HG03575 (cell line): ENCODE measurements around the gene ARHGEF40.

Source experiments
- ATAC-seq: cut with Tn5 transposase; IDR thresholded peaks from one replicate; pipeline ENCODE4 v1.9.1; 2021; ENCODE audit not compliant: unreplicated experiment, insufficient number of reproducible peaks, low FRiP score; ENCODE audit errors: extremely low read depth

The ARHGEF40 gene

GRCh38 chr14:21092273-21093011 is 22.3 kb downstream of the ARHGEF40 start:
- no peak for ATAC-seq

DNA sequence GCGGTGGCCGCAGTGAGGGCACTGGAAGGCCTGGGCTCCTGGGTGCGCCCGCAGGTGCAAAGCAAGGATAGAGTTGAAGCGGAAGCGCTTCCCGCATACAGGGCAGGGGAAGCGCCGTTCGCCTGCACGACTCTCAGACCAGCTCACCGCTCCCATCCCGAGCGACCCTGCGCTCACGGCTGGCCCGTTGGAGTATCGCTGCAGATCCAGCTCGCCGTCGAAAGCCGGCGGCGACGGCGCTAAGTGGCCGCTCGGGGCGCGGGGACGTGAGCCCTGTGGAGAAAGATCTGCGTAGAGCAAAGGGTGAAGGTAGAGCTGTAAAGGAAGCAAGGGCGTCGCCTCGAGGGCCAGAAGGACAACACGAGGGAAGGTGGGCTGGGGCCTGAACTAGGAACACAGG is 22.9 kb downstream of the ARHGEF40 start:
- no peak for ATAC-seq

- no peak for ATAC-seq
Observed at GRCh38 chr14:21093769-21094681, 23.9 kb downstream of the ARHGEF40 start.

GRCh38 chr14:21095430-21096205 is 25.5 kb downstream of the ARHGEF40 start:
- no peak for ATAC-seq

DNA sequence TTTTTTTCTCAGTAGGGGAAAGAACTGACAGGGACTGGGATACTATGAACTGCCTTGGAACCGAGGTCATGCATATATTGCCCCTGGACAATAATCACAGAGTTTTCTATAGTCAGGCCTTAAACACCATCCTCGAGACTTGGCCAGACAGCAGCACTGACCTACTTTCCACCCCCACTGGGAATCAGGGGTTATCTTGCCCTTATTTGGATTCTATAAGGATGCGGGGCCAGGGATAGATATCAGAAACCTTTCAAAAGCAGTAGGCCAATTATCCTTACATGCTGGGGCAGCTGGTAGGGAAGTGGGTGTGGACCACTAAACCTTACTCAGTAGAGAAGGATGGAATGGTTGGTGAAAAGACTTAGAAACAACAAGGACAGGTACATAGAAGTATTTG is 26.3 kb downstream of the ARHGEF40 start:
- no peak for ATAC-seq

GRCh38 chr14:21096978-21097635 is 27.0 kb downstream of the ARHGEF40 start:
- ATAC-seq: no peak

DNA sequence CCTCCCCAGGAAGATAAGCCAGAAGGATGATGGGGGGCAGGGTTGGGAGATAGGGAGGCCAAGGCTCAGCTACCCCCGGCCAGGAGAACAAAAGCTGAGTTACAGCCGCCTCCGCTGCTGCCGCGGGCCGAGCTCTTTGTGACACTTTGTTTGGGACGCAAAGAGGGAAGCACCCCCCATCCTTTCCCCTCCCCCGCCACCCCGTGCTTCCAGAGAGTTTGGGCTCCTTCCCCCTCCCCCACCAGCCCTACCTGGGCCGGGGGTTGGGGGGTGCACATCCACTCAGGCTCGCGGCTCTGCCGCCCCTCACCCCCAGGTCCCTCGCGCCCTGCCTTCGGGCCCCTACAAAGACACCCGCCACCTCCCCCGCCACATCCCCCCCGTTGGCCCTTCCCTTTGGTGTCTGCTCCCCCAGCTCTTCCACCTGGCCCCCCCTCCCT is 27.6 kb downstream of the ARHGEF40 start:
- no peak for ATAC-seq

- ATAC-seq: no peak
Observed at GRCh38 chr14:21098076-21098891, 28.2 kb downstream of the ARHGEF40 start, which contains the start of gene ZNF219. TSS of gene ZNF219 (minus strand) at chr14:21098655. CDS start at chr14:21093591, 5,064 bp downstream.

GRCh38 chr14:21098892-21099595 is 28.9 kb downstream of the ARHGEF40 start:
- ATAC-seq: no peak

DNA sequence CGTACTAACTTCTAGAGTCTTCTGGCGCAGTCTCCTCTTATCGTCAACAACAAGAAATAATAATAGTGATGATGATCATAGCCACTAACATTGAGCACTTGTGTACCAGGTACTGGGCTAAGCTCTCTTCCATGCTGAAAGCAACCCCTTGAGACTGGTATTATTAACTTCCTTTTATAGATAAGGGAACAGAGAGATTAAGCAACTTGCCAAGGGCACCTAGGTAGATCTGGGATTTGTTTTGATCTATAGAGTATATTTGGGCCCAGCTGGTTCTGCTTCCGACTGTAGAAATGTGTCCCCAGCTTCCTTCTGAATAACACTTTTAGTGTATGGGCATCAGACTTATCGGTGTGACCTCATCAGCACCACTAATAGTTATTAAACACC is 29.5 kb downstream of the ARHGEF40 start:
- ATAC-seq: no peak

DNA sequence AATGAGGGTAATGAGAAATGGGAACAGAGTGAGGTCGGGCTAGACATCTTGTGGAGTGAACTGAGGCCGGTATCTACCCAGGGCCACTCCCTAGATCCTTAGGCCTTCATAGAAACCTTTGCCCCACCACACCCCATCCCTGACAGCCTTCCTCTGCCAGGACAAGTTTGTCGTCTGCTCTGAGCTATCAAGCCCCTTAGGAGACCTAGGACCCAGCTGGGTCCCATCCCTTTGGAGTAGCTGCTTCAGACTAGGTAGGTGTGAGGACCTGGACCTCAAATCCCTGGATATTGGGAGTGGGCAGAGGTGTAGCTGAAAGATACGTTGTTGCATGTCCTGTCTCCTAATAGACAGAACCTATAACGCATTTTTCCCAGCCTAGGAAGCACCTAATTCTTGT is 30.8 kb downstream of the ARHGEF40 start, which contains the start of gene TMEM253:
Gene TMEM253 (plus strand): TSS at position 136 of the 400 bp plus-strand sequence. CDS start 278 bp downstream, outside the sequence.
- no peak for ATAC-seq

- no peak for ATAC-seq
Observed at GRCh38 chr14:21101802-21102413, 31.8 kb downstream of the ARHGEF40 start.

DNA sequence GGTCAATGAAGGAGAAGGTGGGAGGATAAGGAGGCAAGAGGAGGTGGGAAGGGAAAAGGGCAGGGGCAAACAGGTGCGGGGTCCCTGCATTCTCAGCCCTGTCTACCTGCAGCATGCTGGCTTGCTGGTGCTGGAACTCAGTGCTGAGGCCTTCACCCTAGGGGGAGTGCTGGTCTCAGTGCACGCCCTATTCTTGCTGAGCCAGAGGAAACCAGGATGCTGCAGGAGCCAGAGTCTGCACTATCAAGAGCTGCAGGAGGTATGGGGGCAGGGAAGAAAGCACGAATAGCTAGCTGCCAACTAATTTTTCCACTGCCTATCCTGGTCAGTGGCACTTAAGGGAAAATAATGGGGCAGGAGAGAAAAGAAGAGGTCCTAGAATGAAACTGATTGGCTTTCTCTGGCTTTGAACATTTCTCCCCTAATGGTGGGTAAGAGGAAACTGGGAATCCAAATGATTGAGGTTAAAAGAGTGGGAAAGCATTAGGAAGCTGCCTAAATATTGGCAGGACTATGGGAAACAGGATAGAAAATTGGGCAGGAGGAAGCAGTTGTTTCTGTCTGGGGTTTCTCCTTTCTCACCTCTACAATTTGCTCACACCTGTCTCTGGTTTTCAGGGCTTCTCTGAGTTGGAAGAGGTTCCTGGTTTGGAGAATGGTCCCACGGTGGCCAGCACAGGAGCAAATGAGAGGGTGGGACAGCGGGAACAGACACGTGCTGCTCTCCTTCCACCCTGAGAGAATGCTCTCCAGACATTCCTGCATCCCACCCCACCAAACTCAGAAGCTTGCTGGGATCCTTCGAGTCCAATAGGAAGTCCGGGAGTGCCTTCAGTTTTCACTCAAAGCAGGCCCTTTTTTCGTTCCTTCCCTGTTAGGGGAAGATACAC is 32.7 kb downstream of the ARHGEF40 start:
- no peak for ATAC-seq

GRCh38 chr14:21103411-21103709 is 33.3 kb downstream of the ARHGEF40 start:
- ATAC-seq: no peak

DNA sequence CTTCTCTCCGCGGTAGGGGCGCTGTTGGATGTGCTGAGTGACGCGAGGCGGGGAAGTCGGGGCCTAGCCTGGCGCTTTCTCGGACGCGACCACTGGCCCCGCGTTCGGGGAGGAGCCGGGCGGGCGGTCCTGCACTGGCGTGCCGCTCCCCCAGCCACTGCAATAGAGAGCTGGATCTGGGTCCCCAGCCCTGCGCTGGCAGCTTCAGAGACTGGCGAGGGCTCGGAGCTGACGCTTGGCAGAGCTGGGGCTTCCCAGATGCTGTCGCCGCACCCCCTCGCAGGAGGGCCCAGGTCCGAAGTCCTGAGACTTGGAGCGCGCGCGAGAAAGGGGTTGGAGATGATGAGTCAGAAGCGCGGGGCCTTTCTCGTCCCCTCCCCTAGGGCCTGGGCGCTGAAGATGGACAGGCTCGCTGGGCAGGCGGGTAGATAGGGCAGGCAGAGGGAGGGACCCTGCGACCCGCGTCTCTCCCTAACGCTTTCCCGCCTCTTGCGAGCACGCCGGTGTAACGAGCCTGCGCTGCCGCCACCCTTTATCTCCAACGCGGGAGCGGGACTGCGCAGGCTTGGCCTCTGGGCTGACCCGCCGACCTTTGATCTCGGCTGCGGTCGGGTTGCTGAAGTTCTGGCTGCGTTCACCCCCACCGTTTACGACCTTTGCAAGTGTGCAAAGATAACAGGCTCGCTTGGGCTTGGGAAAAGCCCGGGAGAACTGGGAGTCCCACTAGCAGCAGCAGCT is 33.8 kb downstream of the ARHGEF40 start:
- ATAC-seq: peak; percentile 70
